SK-N-DZ (cell line): ENCODE data around the gene CDKAL1.
A peak's percentile ranks its signal among the peaks of the same experiment; 100 is the strongest.

ENCODE experiments used
- DNase-seq: peaks from one replicate; pipeline ENCODE4 v3.0.0-alpha.2; 2015; ENCODE audit warnings: low spot score

Gene CDKAL1

GRCh38 chr6:20554326-20554725, 20.1 kb downstream of the CDKAL1 start:
- no peak for DNase-seq

GRCh38 chr6:20554817-20555216, 20.6 kb downstream of the CDKAL1 start:
- no peak for DNase-seq

DNA sequence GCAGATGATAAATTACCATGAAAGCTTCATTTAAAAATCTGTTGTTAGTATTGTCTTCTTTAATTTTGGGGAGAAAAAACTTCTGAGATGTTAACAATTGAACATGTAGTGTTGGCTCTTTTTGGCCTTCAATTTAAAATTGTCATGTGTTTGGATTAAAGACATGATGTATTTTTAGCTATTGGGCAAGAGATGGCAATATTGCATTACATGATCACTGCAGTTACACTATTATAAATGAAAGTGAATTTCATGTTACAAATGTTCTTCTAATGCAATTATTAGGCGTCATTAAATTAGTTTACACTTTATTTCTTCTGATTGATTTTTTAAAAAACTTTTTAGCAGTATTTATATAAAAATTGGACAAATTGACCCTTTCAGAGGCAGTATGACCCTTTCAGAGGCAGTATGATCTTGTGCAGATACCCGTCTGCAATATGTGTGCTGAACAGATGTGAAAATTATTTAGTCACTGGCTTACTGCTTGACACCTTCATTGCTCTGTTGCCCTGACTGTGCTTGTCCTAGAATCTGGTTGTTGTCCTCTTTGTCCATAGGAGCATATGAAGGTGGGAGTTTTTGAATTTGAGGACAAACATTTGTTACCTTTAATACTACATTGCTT, 25.8 kb downstream of the CDKAL1 start:
- DNase-seq, result no peak

- DNase-seq, result no peak
Observed at GRCh38 chr6:20563377-20563776, 29.1 kb downstream of the CDKAL1 start.

DNA sequence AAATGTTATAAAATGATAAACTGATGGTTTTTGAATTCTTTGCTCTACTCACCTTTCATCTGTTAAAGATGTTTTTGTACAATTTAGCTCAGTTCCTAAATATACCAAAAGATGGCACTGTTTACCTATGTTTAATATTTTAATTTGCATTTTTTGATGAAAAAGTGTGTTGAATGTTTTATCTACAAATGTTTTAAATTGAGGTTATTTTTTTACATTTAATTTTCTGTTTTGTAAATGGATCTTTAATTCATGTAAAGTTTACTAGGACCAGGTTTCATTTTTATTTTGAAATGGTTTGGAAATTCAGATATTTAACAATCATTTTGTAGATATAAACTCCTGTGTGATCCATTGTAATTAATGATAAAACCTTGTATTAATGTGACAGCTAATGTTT, 30.0 kb downstream of the CDKAL1 start:
- no peak for DNase-seq

DNA sequence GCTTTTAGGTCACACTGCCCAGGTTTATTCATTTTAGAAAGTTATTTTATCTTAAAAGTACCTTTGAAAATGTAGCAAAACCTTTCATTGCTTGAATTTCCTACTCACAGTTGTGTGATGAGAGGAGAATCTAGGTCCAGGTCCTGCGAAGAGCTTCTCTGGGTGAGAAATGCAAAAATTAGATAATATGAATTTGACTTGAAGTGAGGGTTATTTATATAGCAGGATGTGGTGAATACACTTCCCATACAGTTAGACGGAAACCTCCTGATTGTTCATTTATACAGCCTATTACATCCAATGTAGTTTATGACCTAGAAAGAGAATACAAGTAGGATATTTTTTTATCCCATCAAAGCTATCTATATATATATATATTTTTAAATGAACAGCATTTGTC, 30.5 kb downstream of the CDKAL1 start:
- DNase-seq, result no peak

DNA sequence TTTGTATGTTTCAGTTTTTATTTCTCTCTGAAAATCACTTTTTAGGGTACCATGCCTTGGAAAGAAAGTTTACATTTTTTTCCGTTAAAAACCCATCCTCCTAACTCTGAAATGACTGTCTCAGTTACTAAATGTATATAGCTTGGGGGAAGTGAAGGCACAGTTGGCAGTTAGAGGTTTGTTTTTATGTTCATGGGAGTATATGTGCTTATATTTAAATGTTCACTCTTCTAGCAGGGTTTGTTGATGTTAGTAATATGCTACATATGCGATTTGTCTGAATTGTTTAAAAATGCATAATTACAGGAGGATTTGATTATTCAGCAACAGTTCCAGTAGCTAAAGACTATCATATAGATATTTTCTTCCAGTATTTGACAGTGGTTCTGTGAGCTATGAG, 31.1 kb downstream of the CDKAL1 start:
- DNase-seq, result no peak

DNA sequence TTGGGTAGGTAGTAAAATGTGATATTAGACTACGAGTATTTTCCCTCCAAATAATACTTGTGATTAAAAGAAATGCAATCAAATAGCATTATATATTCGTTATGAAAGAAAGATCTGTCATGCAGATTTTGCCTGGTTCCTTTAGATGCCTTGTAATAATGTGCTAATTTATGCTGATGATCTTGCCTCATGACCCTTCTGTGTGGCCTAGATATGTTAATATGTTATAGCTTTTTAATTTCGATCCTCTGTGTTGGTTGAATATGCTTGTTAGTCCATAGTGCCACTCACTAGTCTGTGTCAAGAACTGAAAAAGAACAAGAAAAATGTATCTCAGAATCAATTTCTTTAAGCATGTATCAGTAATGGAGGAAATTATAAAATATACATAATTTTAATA, 31.9 kb downstream of the CDKAL1 start:
- DNase-seq, result no peak

GRCh38 chr6:20569000-20569610, 34.8 kb downstream of the CDKAL1 start:
- DNase-seq, result peak; percentile 22

DNA sequence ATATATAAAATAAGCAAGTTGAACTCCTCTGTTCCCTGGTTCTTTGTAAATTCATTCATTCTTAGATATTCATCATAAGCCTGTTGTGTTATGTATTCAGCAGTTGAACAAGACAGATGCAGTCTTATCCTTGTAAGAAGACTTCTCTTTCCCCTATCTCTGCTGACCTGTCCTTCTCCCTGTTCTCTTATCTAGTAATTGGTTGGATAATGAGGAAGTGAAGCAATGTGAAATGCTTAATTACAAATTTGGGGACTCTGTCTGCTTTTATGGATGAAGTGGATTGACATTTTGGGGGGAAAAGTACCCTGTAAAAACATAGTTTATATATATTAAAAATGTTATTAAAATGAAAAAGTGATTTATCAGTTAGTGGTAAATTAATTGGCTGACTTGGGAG, 37.0 kb downstream of the CDKAL1 start:
- no peak for DNase-seq

GRCh38 chr6:20572288-20572687, 38.0 kb downstream of the CDKAL1 start:
- DNase-seq, result no peak

GRCh38 chr6:20572940-20573339, 38.7 kb downstream of the CDKAL1 start:
- DNase-seq, result no peak

GRCh38 chr6:20574355-20574754, 40.1 kb downstream of the CDKAL1 start:
- DNase-seq, result no peak

GRCh38 chr6:20575125-20575524, 40.9 kb downstream of the CDKAL1 start:
- no peak for DNase-seq

- DNase-seq, result no peak
Observed at GRCh38 chr6:20575704-20576451, 41.6 kb downstream of the CDKAL1 start.

- DNase-seq, result no peak
Observed at GRCh38 chr6:20577173-20577688, 43.0 kb downstream of the CDKAL1 start.

GRCh38 chr6:20581070-20581469, 46.8 kb downstream of the CDKAL1 start:
- no peak for DNase-seq

DNA sequence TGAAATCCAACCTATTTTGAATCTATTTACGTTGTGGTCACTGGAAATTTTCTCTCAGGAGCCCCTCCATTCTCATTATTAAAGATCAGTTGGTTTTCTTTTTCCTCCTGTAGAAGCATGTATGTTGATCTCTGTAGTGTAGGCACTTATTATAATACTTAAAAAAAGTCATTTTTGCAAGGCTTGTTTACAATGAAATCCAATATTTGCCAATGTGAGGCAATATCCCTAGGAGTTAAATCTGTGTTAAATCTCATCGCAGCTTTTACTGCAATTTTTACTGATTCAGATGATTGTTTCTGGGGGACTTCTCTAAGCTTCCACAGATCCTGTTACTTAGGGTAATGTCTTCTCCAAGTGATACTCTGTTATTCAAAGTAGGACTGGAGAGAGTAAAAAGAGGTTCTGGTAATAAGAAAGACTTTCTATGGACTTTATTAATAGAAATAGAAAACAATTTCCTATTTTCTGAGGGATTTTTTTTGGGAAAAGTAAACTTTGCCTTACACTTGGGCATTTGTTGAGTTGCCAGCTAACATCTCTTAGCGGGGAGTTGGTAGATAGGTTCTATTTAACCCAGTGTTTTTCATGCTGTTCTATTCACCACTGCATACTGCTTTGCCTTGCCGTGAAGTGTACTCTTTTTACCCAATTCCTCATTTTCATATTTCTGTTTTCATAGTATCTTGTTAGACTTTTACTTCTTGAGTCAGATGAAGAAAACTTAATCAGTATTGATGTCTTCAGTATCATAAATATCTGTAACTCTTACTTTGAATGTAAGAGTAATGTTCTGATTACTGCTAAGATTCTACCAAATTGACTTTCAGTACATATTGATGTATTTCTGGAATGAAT, 48.6 kb downstream of the CDKAL1 start:
- DNase-seq, result no peak

GRCh38 chr6:20583444-20583800, 49.2 kb downstream of the CDKAL1 start:
- DNase-seq, result no peak

DNA sequence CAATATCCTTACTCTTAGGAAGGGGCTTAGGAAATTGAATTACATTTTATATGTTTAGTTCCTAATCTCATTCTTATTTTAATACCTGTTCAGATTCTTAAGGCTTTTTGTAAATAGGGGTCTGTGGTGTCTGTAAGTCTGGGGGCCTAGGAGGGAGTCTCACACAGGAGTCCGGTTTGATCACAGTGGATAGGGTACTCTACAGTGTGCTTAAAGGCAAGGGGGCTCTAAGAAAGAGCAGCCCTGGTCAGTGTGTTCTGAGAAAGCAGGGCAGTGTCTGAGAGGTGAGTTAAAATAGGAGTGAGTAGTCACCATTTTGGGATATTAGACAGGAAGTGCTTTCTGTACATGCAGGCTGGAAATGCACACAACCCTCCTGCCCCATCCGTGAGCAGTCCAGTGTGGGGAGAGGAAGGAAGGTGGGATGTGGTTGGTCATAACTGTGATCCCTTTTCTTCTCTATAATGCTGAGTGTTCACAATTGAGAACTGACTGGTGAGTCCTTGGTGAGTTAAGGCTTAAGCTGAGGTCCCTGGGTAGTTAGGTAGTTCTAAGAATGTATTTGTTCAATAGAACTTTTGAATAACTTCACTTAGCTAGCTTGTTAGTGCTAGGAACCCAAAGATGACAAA, 50.0 kb downstream of the CDKAL1 start:
- no peak for DNase-seq

GRCh38 chr6:20589266-20589665, 55.0 kb downstream of the CDKAL1 start:
- DNase-seq, result no peak
